GM23338 (cell line): ENCODE data around the gene CEP192. TPM values are rescaled to one million over a fixed set of nuclear protein-coding genes. Genes with fewer than 3 reads are reported as not detected.

ENCODE experiments used
- ATAC-seq: fragments of 200-7000 bp; cut with Tn5 transposase; 3 replicates; pipeline ENCODE4 v1.9.1; 2020
- DNase-seq: peaks from one replicate; pipeline ENCODE4 v3.0.0-alpha.2; 2015; ENCODE audit warnings: low spot score
- H2AFZ ChIP-seq: fragments of 200-600 bp; sonication (generic); 2 replicates; pipeline ENCODE4 v1.8.0; 2016; ENCODE audit warnings: antibody characterized with exemption, mild to moderate bottlenecking, moderate library complexity
- H3F3A ChIP-seq: fragments of 200-600 bp; sonication (generic); replicated peaks from 2 replicates; pipeline ENCODE4 v1.8.0; 2017; ENCODE audit warnings: antibody characterized with exemption, mixed run types, low read depth
- H3K27ac ChIP-seq: fragments of 200-600 bp; sonication (generic); 2 replicates; pipeline ENCODE4 v1.6.1; 2016; ENCODE audit warnings: low read depth
- H3K27me3 ChIP-seq: fragments of 200-600 bp; sonication (generic); 2 replicates; pipeline ENCODE4 v1.8.0; 2016; ENCODE audit warnings: mild to moderate bottlenecking, mixed run types, moderate library complexity; ENCODE audit not compliant: insufficient read depth
- H3K36me3 ChIP-seq: fragments of 200-600 bp; sonication (generic); 2 replicates; pipeline ENCODE4 v1.8.0; 2016; ENCODE audit warnings: mild to moderate bottlenecking; ENCODE audit not compliant: insufficient read depth
- H3K4me1 ChIP-seq: fragments of 200-600 bp; sonication (generic); 2 replicates; pipeline ENCODE4 v1.8.0; 2016; ENCODE audit warnings: mild to moderate bottlenecking, moderate library complexity; ENCODE audit not compliant: insufficient read depth
- H3K4me2 ChIP-seq: fragments of 200-600 bp; sonication (generic); 2 replicates; pipeline ENCODE4 v1.7.1; 2017; ENCODE audit warnings: mixed run types
- H3K4me3 ChIP-seq: fragments of 200-600 bp; sonication (generic); 2 replicates; pipeline ENCODE4 v1.6.1; 2016; ENCODE audit warnings: mixed run types
- H3K79me2 ChIP-seq: fragments of 200-600 bp; sonication (generic); replicated peaks from 2 replicates; pipeline ENCODE4 v1.8.0; 2017; ENCODE audit warnings: mild to moderate bottlenecking; ENCODE audit not compliant: insufficient read depth
- H3K9me2 ChIP-seq: fragments of 200-600 bp; sonication (generic); 2 replicates; pipeline ENCODE4 v1.8.0; 2017; ENCODE audit not compliant: insufficient read depth
- H4K20me1 ChIP-seq: fragments of 200-600 bp; sonication (generic); replicated peaks from 2 replicates; pipeline ENCODE4 v1.8.0; 2017; ENCODE audit warnings: mild to moderate bottlenecking; ENCODE audit not compliant: insufficient read depth
- H3K27ac Mint-ChIP-seq: 2 replicates; pipeline ENCODE4 v1.8.0; 2020; ENCODE audit warnings: inconsistent platforms, mild to moderate bottlenecking, moderate library complexity, mixed read lengths
- H3K27me3 Mint-ChIP-seq: 3 replicates; pipeline ENCODE4 v1.8.0; 2022; ENCODE audit warnings: low read depth, mild to moderate bottlenecking, moderate library complexity, mixed read lengths, inconsistent platforms; ENCODE audit not compliant: insufficient read depth, poor library complexity
- H3K36me3 Mint-ChIP-seq: 3 replicates; pipeline ENCODE4 v1.8.0; 2021; ENCODE audit warnings: low read depth, mild to moderate bottlenecking, inconsistent platforms, moderate library complexity, mixed read lengths
- H3K4me1 Mint-ChIP-seq: 3 replicates; pipeline ENCODE4 v1.8.0; 2020; ENCODE audit warnings: mild to moderate bottlenecking, inconsistent platforms, mixed read lengths
- H3K4me3 Mint-ChIP-seq: 3 replicates; pipeline ENCODE4 v1.8.0; 2021; ENCODE audit warnings: moderate library complexity, mild to moderate bottlenecking, inconsistent platforms, mixed read lengths
- H3K9me3 Mint-ChIP-seq: 3 replicates; pipeline ENCODE4 v1.8.0; 2020; ENCODE audit warnings: moderate library complexity, mild to moderate bottlenecking, inconsistent platforms, mixed read lengths
- CREB1 ChIP-seq: fragments of 250-450 bp; sonication (Bioruptor Pico); IDR thresholded peaks from 2 replicates; pipeline ENCODE4 v1.5.0; 2020; ENCODE audit warnings: low read depth, mild to moderate bottlenecking, moderate library complexity
- CTCF ChIP-seq, 2 experiments: fragments of 200-600 bp in 1 of 2; sonication (generic) in 1 of 2; conservative IDR thresholded peaks; 2 replicates each; pipeline versions ENCODE4 v1.5.1 to v1.6.1; 2016 to 2017; ENCODE audit warnings: antibody characterized with exemption in 2 of 2, low read depth in 2 of 2, mild to moderate bottlenecking in 2 of 2, moderate library complexity in 1 of 2
- ETS1 ChIP-seq: IDR thresholded peaks from 2 replicates; pipeline ENCODE4 v1.6.1; 2016; ENCODE audit warnings: antibody characterized with exemption
- EZH2 ChIP-seq: fragments of 200-600 bp; sonication (generic); IDR thresholded peaks from one replicate; pipeline ENCODE4 v1.8.0; 2017; ENCODE audit warnings: antibody characterized with exemption, mild to moderate bottlenecking, low read depth; ENCODE audit not compliant: unreplicated experiment
- EZH2phosphoT487 ChIP-seq: fragments of 200-600 bp; sonication (generic); IDR thresholded peaks from one replicate; pipeline ENCODE4 v1.8.1; 2018; ENCODE audit warnings: antibody characterized with exemption; ENCODE audit not compliant: unreplicated experiment
- JUNB ChIP-seq: IDR thresholded peaks from one replicate; pipeline ENCODE4 v1.6.1; 2016; ENCODE audit warnings: antibody characterized with exemption; ENCODE audit not compliant: unreplicated experiment
- NANOG ChIP-seq: IDR thresholded peaks from 2 replicates; pipeline ENCODE4 v1.6.1; 2016; ENCODE audit warnings: antibody characterized with exemption, borderline replicate concordance
- POLR2AphosphoS5 ChIP-seq: IDR thresholded peaks from 2 replicates; pipeline ENCODE4 v1.6.1; 2016; ENCODE audit warnings: antibody characterized with exemption, low read depth
- REST ChIP-seq: IDR thresholded peaks from one replicate; pipeline ENCODE4 v1.6.1; 2018; ENCODE audit warnings: antibody characterized with exemption; ENCODE audit not compliant: unreplicated experiment
- STAT1 ChIP-seq: IDR thresholded peaks from one replicate; pipeline ENCODE4 v1.6.1; 2016; ENCODE audit warnings: antibody characterized with exemption; ENCODE audit not compliant: unreplicated experiment
- ZNF114 ChIP-seq: fragments of 250-450 bp; sonication (Bioruptor Pico); IDR thresholded peaks from 2 replicates; pipeline ENCODE4 v1.5.0; 2020; ENCODE audit warnings: mild to moderate bottlenecking, moderate library complexity
- ZNF331 ChIP-seq: fragments of 250-450 bp; sonication (Bioruptor Pico); IDR thresholded peaks from 2 replicates; pipeline ENCODE4 v1.5.0; 2020; ENCODE audit warnings: low read depth, mild to moderate bottlenecking, moderate library complexity
- ZNF462 ChIP-seq: fragments of 250-450 bp; sonication (Bioruptor Pico); IDR thresholded peaks from 2 replicates; pipeline ENCODE4 v1.5.0; 2020; ENCODE audit warnings: mild to moderate bottlenecking, moderate library complexity
- polyA plus RNA-seq: library from polyadenylated mRNA; unstranded; fragments of >200 nt; fragmentation: Nextera tagmentation; extraction: Ambion mirVana; gene quantifications from 2 replicates; pipeline ENCODE4 v1.2.1, GENCODE V29; 2016
- total RNA-seq: library from RNA; depleted of rRNA; stranded (reverse); fragments of >200 nt; shearing (Covaris generic); gene quantifications from 2 replicates; pipeline ENCODE4 v1.2.3, GENCODE V29; 2014

Gene CEP192
- total and polyA plus RNA-seq, 2 experiments from 2014 or later, result 15.2 to 30.6 TPM

- TF ChIP-seq ZNF462 (CRISPR knock-in tag), result no peak
These were observed 76.0 kb downstream of the CEP192 start (continued) for GRCh38 chr18:13067124-13067523.

- H3K27ac Mint-ChIP-seq, result 0 out of 2 replicates have a peak overlapping the region, but pooled peaks have one; percentile 27
- Histone ChIP-seq H3K9me2 (no peaks in the 10 kb centered on the region), H2AFZ (no peak overlapping the region), H3K27ac (no peak overlapping the region), H4K20me1 (peaks cover 3% of the 10 kb centered on the region; the same call in 1 of the 2 replicates), H3K79me2 (0 out of 2 replicates have a peak, but pooled peaks cover 5% of the 10 kb centered on the region), H3K36me3 (peaks cover 30% of the 10 kb centered on the region), H3K4me1 (peaks cover 11% of the 10 kb centered on the region; the same call in 1 of the 2 replicates), H3K27me3 (no peaks in the 10 kb centered on the region), H3K4me3 (no peak overlapping the region), H3K4me2 (no peak overlapping the region), H3F3A (no peaks in the 10 kb centered on the region)
- no peak overlapping the region for H3K4me3 Mint-ChIP-seq
- H3K27me3 Mint-ChIP-seq, result peaks cover 7% of the 10 kb centered on the region
- H3K4me1 Mint-ChIP-seq, result peaks cover 13% of the 10 kb centered on the region
- peaks cover 75% of the 10 kb centered on the region for H3K36me3 Mint-ChIP-seq
- H3K9me3 Mint-ChIP-seq, result peaks cover 3% of the 10 kb centered on the region; the same call in 2 of the 3 replicates
- ATAC-seq, result no peak
- DNase-seq, result no peak
- no peak for TF ChIP-seq ZNF331
- TF ChIP-seq POLR2AphosphoS5, result no peak
- no peak for TF ChIP-seq CTCF (conservative IDR thresholded peaks at IDR 0.05; ENCODE audit: low read depth in 2 of 2)
- no peak for TF ChIP-seq EZH2phosphoT487
- no peak for TF ChIP-seq ETS1
- TF ChIP-seq EZH2, result no peak
- no peak for TF ChIP-seq CREB1 (CRISPR knock-in tag)
- TF ChIP-seq NANOG, result no peak
- TF ChIP-seq STAT1, result no peak
- TF ChIP-seq ZNF114 (CRISPR knock-in tag), result no peak
- TF ChIP-seq REST, result no peak
- TF ChIP-seq JUNB, result no peak
These were observed 76.8 kb downstream of the CEP192 start for GRCh38 chr18:13067966-13068365.
